SK-N-MC (cell line): ENCODE data around the gene GMPPA.
A peak's percentile ranks its signal among the peaks of the same experiment; 100 is the strongest.

Source experiments
- DNase-seq: peaks from one replicate; pipeline ENCODE4 v3.0.0-alpha.2; 2011; ENCODE audit warnings: low read depth, low spot score
- H3K27ac ChIP-seq: fragments of 200-600 bp; sonication (generic); 2 replicates; pipeline ENCODE4 v1.5.1; 2016; ENCODE audit warnings: mixed run types
- H3K36me3 ChIP-seq: fragments of 200-600 bp; sonication (generic); 2 replicates; pipeline ENCODE4 v1.6.1; 2017; ENCODE audit warnings: antibody characterized with exemption, low read length, mixed read lengths; ENCODE audit not compliant: insufficient read depth
- H3K4me3 ChIP-seq: fragments of 200-600 bp; sonication (generic); 2 replicates; pipeline ENCODE4 v1.5.1; 2016
- H3K9ac ChIP-seq: fragments of 200-600 bp; sonication (generic); 2 replicates; pipeline ENCODE4 v1.8.0; 2017; ENCODE audit warnings: mixed run types, mixed read lengths; ENCODE audit not compliant: insufficient read length
- H3K9me3 ChIP-seq: fragments of 200-600 bp; sonication (generic); 2 replicates; pipeline ENCODE4 v1.6.1; 2017; ENCODE audit warnings: low read depth, mild to moderate bottlenecking, antibody characterized with exemption, low read length, moderate library complexity, mixed read lengths
- EZH2 ChIP-seq: fragments of 200-600 bp; sonication (generic); IDR thresholded peaks from one replicate; pipeline ENCODE4 v1.6.1; 2017; ENCODE audit warnings: antibody characterized with exemption
- FOXP2 ChIP-seq: optimal IDR thresholded peaks from 2 replicates; pipeline ENCODE3; 2011; ENCODE audit warnings: mild to moderate bottlenecking, moderate library complexity; ENCODE audit not compliant: insufficient read depth; ENCODE audit errors: extremely low read length, control extremely low read depth
- POLR2AphosphoS5 ChIP-seq: IDR thresholded peaks from 2 replicates; pipeline ENCODE4 v1.6.1; 2012; ENCODE audit warnings: mild to moderate bottlenecking, low read depth, low read length, borderline replicate concordance

GMPPA gene

GRCh38 chr2:219494952-219495530 is 3.6 kb upstream of the GMPPA start:
- DNase-seq, result no peak
- no peaks in the 10 kb centered on the region for H3K36me3 ChIP-seq
- H3K9me3 ChIP-seq, result no peaks in the 10 kb centered on the region
- no peak overlapping the region for H3K4me3 ChIP-seq
- H3K27ac ChIP-seq, result no peak overlapping the region
- H3K9ac ChIP-seq, result no peak overlapping the region
- TF ChIP-seq POLR2AphosphoS5 (no peak), FOXP2 (no peak), EZH2 (no peak)

GRCh38 chr2:219495531-219496122 is 3.1 kb upstream of the GMPPA start:
- no peak overlapping the region for H3K27ac ChIP-seq
- H3K36me3 ChIP-seq, result no peaks in the 10 kb centered on the region
- TF ChIP-seq FOXP2 (no peak), POLR2AphosphoS5 (no peak), EZH2 (no peak)
- H3K4me3 ChIP-seq, result peak overlapping the region; percentile 53
- no peaks in the 10 kb centered on the region for H3K9me3 ChIP-seq
- peak; percentile 24 for DNase-seq
- no peak overlapping the region for H3K9ac ChIP-seq

GRCh38 chr2:219496247-219496824 is 2.4 kb upstream of the GMPPA start:
- H3K4me3 ChIP-seq, result no peak overlapping the region
- TF ChIP-seq POLR2AphosphoS5, result no peak
- TF ChIP-seq FOXP2, result no peak
- TF ChIP-seq EZH2, result no peak
- no peak overlapping the region for H3K9ac ChIP-seq
- no peaks in the 10 kb centered on the region for H3K9me3 ChIP-seq
- H3K36me3 ChIP-seq, result no peaks in the 10 kb centered on the region
- H3K27ac ChIP-seq, result no peak overlapping the region
- no peak for DNase-seq

DNA sequence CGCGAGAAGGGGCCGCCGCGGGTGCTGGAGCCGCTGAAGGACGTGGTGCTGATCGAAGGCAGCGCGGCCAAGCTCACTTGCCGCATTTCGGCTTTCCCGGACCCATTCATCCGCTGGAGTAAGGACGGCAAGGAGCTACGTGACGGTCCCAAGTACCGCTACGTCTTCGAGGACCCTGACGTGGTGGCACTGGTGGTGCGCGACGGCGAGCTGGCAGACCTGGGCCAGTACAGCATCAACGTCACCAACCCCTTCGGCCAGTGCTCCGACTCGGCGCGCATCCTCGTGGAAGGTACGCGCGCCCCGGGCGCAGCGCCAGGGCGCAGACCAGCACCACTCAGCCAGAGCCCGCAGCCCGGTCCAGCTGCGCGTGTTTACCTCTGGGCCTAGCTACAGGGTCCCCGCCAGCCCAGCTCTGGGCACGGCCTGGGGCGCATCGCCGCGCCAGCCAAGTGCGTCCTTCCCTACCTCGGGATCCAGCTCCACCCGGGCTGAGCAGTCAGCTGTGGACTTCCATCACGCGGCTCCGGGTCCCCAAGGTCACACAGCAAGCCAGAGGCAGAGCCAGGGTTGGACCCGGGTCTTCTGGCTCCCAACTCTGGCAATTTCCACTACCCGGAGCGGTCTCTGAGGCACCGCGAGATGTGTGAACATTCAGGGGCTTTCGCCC is 1.7 kb upstream of the GMPPA start:
- H3K36me3 ChIP-seq, result no peaks in the 10 kb centered on the region
- no peak overlapping the region for H3K27ac ChIP-seq
- TF ChIP-seq POLR2AphosphoS5 (no peak), FOXP2 (no peak), EZH2 (no peak)
- no peaks in the 10 kb centered on the region for H3K9me3 ChIP-seq
- H3K9ac ChIP-seq, result no peak overlapping the region
- DNase-seq, result no peak
- no peak overlapping the region for H3K4me3 ChIP-seq

DNA sequence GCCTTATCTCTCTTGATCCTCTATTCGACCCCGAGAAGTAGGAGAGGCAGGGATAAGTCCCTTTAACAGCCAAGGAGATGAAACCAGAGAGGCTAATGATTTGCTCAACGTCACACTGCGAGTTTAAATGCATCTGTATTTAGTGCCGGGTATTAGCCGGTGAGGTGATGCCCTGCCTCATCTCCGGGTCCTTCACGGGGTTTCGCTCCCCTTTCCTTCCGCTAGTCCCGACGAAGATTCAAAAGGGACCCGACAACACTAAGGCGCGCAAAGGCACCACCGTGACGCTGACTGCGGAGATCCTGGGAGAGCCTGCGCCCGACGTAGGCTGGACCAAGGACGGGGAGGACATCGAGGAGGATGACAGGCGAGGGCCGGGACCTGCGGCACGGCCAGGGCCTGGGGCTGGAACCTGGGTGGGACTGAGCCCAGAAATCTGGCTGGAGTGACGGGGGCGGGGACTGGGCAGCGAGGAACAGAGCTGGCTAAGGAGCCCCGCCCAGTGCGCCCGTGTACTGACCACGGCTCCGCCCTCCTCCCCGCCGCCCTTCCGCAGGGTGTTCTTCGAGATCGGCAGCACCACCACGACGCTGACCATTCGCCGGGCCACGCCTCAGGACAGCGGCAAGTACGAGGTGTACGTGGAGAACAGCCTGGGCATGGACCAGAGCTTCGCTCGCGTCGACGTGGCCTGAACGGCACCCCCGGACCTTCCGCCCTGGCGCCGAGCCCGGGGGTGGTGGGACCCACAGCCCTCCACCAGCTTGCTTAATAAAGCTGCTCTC is 1.0 kb upstream of the GMPPA start:
- Histone ChIP-seq H3K27ac (no peak overlapping the region), H3K36me3 (no peaks in the 10 kb centered on the region), H3K9me3 (no peaks in the 10 kb centered on the region), H3K4me3 (peak overlapping the region; percentile 85), H3K9ac (peak overlapping the region; percentile 53)
- no peak for DNase-seq
- no peak for TF ChIP-seq FOXP2
- no peak for TF ChIP-seq EZH2
- TF ChIP-seq POLR2AphosphoS5, result no peak

DNA sequence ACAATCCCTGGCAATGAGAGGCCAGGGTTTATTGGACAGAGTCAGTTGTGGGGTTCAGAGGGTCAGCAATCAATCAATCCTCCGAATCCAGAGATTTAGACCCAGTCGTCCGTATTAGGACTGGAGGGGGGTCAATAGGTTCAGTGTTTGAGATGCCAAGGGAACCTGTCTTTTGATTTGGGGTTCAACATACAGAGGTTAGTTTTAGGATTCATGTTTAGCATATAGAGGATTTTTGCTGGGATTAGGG is 292 bp downstream of the GMPPA start:
- H3K4me3 ChIP-seq, result peak overlapping the region; percentile 85
- TF ChIP-seq EZH2, result no peak
- no peak for TF ChIP-seq FOXP2
- TF ChIP-seq POLR2AphosphoS5, result no peak
- no peaks in the 10 kb centered on the region for H3K9me3 ChIP-seq
- H3K27ac ChIP-seq, result peak overlapping the region; percentile 26; the same call in 1 of the 2 replicates
- H3K9ac ChIP-seq, result peak overlapping the region; percentile 95
- H3K36me3 ChIP-seq, result no peaks in the 10 kb centered on the region
- DNase-seq, result no peak

DNA sequence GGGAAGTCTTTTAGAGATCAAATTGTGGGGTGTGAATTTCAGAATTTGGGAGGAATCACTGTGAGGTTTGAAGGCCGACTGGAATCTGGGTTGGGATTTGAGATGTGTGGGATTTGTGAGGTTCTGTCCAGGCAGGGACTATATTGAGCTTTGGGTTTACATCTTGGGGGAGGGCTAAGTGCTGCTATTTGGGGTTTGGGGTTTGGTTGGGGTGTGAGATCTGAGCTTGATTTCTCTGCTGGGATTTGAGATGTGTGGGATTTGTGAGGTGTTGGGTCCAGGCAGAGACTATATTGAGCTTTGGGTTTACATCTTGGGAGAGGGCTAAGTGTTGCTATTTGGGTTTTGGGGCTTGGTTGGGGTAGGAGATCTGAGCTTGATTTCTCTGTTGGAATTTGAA is 864 bp downstream of the GMPPA start:
- peak overlapping the region; percentile 26 for H3K27ac ChIP-seq
- H3K4me3 ChIP-seq, result peak overlapping the region; percentile 85
- DNase-seq, result no peak
- H3K9me3 ChIP-seq, result no peaks in the 10 kb centered on the region
- TF ChIP-seq FOXP2, result no peak
- TF ChIP-seq POLR2AphosphoS5, result no peak
- TF ChIP-seq EZH2, result no peak
- H3K9ac ChIP-seq, result peak overlapping the region; percentile 95
- H3K36me3 ChIP-seq, result no peaks in the 10 kb centered on the region

- Histone ChIP-seq H3K9me3 (no peaks in the 10 kb centered on the region), H3K9ac (no peak overlapping the region), H3K4me3 (peak overlapping the region; percentile 85; the same call in 1 of the 2 replicates), H3K27ac (no peak overlapping the region), H3K36me3 (no peaks in the 10 kb centered on the region)
- no peak for TF ChIP-seq FOXP2
- TF ChIP-seq POLR2AphosphoS5, result no peak
- TF ChIP-seq EZH2, result no peak
- no peak for DNase-seq
Measured at GRCh38 chr2:219500135-219500534, 1.4 kb downstream of the GMPPA start.
